ENCODE data around the gene REEP6.

REEP6 gene

GRCh38 chr19:1491114-1491848, at the start of gene REEP6:
REEP6 (plus strand) TSS chr19:1491181; CDS start chr19:1491270, 89 bp downstream.
- DNase-seq (ENCODE audit: low read depth) = no peak
- H3K4me3 ChIP-seq (ENCODE audit: low read depth, low read length) = peak within 1 kb of the TSS; percentile 60
- no peak for TF ChIP-seq CTCF (IDR thresholded peaks at IDR 0.05; ENCODE audit: low read depth, low read length, missing control alignments)

GRCh38 chr19:1441677-1442438, 49.1 kb upstream of the REEP6 start:
- H3K4me3 ChIP-seq (ENCODE audit: low read depth, low read length) = no peak overlapping the region
- no peak for DNase-seq (ENCODE audit: low read depth)
- no peak for TF ChIP-seq CTCF (IDR thresholded peaks at IDR 0.05; ENCODE audit: low read depth, low read length, missing control alignments)

- DNase-seq (ENCODE audit: low read depth) = no peak
- TF ChIP-seq CTCF (IDR thresholded peaks at IDR 0.05; ENCODE audit: low read depth, low read length, missing control alignments) = peak; percentile 87
- peak overlapping the region; percentile 47 for H3K4me3 ChIP-seq (ENCODE audit: low read depth, low read length)
Observed at GRCh38 chr19:1445185-1445931, 45.6 kb upstream of the REEP6 start.

- TF ChIP-seq CTCF (IDR thresholded peaks at IDR 0.05; ENCODE audit: low read depth, low read length, missing control alignments) = no peak
- no peak overlapping the region for H3K4me3 ChIP-seq (ENCODE audit: low read depth, low read length)
- DNase-seq (ENCODE audit: low read depth) = no peak
Observed at GRCh38 chr19:1445932-1446712, 44.9 kb upstream of the REEP6 start.

- H3K4me3 ChIP-seq (ENCODE audit: low read depth, low read length) = no peak overlapping the region
- TF ChIP-seq CTCF (IDR thresholded peaks at IDR 0.05; ENCODE audit: low read depth, low read length, missing control alignments) = no peak
- DNase-seq (ENCODE audit: low read depth) = no peak
Observed at GRCh38 chr19:1446713-1447481, 44.1 kb upstream of the REEP6 start.

GRCh38 chr19:1447504-1447903, 43.5 kb upstream of the REEP6 start:
- DNase-seq (ENCODE audit: low read depth) = no peak
- TF ChIP-seq CTCF (IDR thresholded peaks at IDR 0.05; ENCODE audit: low read depth, low read length, missing control alignments) = no peak
- H3K4me3 ChIP-seq (ENCODE audit: low read depth, low read length) = no peak overlapping the region

Measured in GM12864 (cell line).